A172 (cell line): ENCODE data around the gene PCYT1A. TPM values are rescaled to one million over a fixed set of nuclear protein-coding genes. Genes with fewer than 3 reads are reported as not detected.

Experiments used
- DNase-seq: peaks from one replicate; pipeline ENCODE4 v3.0.0-alpha.2; 2015; ENCODE audit warnings: low spot score
- total RNA-seq: library from RNA; depleted of rRNA; stranded (reverse); fragments of >200 nt; shearing (Covaris generic); gene quantifications from 2 replicates; pipeline ENCODE4 v1.2.3, GENCODE V29; 2014

PCYT1A gene
- total RNA-seq, 1 experiment from 2014 or later = 153 TPM

DNA sequence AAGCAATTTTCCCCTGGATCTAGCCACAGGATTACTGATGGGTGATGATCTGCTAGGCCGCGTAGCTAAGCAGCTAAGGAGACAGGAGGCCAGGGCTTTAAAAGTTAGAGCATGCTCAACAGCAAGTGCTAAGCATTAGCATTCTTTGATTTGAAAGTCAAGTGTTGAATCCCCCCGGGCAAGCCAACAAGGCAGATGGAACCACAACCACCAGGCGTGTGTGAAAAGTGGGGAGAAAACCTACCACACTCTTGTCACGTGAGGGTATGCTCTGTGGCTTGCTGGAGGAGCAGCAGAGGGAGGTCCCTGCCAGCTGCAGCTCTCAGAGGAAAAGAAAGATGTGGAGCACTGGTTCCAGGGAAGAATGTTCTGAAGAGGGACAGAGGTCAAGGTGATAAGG lies 50.3 kb downstream of the PCYT1A start:
- DNase-seq = no peak

DNA sequence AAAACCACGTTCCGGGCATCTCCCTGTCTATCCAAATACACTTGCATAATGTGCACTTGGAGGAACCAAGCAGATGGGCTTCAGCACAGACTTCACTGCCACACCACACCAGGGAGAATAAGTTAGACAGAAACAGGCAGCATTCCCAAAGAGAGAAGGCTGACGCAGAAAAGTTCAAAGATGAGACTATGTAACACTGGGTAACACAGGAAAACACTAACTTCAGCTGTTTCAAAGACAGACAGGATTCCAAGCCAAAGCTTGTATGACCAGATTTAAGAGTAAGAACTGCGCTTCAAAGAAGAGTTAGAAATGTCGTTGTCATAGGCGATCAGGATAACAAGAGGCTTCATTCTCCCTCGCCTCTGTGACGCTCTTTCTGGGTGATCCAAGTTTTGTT lies 51.3 kb downstream of the PCYT1A start:
- DNase-seq = no peak

DNA sequence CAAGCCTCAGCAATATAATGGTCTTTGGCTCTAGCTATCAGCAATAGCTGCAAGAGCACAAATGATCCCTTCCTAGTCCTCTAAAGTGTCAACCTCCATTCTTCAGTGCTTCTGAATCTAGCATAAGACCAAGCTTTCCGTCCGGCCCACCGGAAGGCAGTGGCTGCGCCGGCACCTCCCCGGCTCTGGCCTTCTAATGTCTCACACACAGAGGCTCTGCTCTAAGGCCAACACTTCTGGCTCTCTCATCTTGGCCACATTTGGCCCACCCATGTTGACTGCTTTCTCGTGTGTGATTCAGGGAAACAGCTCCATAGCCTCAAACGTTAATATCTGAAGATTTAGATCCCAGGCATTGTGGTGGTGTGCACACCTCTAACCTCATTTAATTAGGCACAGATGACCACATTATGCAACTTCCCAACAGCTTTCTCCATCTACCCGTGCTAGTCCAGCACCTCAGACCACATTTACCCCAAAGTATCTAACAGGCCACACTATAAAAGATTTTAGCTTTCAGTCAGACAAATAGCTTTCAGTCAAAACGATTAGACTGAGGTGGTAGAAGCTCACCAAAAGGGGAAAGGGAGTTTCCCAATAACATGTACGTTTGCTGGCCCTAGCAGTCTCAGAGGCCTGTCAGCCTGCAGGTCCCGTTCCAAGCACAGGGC lies 51.9 kb downstream of the PCYT1A start:
- no peak for DNase-seq

DNA sequence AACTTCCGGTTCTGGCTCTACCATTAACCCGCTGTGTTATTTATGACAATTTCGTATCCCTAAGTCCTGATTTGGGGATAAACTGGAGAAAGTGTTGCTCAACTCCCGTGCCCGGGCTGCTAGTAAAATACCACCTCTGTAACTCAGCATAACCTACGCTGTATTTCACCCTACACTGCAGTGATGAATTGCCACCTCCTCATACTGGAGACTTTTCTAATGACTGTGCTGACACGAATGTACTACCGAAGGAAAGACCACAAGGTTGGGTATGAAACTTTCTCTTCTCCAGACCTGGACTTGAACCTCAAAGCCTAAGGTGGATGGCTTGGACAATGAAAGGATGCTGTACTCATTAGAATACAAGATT lies 54.7 kb downstream of the PCYT1A start:
- no peak for DNase-seq

DNA sequence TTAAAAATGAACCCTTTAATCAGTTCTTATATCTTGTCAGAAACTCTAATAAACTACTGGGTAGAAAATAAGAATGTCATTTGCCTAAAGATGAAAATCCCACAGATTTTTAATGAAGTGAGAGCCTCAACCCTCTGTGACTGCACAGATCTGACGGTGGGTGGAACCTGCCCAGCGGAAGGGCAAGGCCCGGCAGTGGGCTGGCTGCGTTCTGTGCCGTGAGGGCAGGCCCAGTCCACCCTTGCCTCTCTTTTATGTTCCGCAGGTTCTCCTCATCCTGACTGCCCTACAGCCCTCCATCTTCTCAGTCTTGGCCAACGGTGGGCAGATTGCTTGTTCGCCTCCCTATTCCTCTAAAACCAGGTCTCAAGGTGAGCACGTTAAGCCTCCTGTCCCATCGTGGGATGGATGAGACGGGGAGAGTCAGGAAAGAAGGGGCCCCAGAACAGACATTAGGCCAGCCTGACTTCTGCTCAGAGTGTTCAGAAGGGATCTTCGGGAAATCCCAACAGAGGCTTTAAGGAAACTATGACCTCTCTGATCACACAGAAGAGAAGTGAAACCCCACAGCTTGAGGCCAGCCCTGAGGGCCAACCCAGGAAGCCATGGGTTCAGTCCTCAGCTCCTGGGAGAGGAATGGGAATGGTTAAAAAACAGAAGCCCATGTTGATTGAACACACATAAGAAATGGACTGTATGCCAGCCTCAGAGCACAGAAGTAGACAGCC lies 55.2 kb downstream of the PCYT1A start:
- DNase-seq = no peak

DNA sequence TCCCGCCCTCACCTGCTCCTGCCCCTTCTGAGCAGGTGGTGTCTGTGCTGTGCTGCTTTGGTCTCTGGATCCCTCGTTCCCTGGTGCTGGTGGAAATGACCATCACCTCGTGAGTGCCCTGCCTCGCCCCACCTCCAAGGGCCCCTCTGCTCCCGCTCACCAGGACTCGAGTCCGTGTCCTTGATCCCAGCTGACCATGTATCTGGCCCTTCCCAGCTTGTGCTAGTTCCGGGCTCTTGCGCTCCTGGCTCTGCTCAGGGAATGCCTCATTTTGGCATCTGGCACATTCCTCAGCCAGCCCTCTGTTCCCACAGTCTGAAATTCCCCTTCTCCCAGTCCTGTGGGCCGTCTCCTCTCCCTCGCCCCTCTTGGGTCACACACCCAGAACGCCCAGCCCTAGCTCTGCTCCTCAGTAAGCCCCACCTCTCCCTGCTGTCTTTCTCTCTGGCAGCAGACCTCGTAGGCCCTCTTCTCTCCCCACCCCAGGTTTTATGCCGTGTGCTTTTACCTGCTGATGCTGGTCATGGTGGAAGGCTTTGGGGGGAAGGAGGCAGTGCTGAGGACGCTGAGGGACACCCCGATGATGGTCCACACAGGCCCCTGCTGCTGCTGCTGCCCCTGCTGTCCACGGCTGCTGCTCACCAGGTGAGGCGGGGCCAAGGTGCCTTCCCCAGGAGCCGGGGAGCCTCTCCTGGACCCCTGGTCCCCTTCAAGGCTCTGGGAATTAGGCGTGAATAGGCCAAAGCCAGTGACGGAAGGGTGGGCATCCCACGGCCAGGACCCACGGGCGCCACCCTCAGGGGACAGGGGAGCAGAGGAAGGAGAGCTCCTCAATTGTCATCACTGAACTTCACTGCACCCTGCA lies 59.7 kb downstream of the PCYT1A start:
- no peak for DNase-seq

DNA sequence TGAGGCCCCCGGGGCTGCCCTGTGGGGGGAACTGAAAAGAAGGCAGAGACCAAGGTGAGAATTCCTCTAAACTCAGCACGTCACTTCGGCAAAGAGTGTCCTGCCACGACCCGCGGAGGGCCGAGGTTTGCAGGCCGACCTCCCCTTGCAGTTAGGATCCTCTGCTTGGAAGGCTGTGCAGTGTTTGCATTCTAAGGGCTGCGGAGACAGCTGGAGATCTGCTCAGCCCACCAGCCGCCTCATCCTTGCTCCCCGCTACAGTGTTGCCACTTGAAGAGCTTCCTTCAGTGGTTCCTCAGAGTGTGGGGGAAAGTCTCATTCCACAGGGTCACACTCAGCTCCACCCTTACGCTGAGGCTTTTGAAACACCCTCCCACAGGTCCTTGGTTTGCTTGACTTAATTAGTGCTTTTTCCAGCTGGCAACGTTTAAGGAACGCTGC lies 60.4 kb downstream of the PCYT1A start:
- DNase-seq = no peak

DNA sequence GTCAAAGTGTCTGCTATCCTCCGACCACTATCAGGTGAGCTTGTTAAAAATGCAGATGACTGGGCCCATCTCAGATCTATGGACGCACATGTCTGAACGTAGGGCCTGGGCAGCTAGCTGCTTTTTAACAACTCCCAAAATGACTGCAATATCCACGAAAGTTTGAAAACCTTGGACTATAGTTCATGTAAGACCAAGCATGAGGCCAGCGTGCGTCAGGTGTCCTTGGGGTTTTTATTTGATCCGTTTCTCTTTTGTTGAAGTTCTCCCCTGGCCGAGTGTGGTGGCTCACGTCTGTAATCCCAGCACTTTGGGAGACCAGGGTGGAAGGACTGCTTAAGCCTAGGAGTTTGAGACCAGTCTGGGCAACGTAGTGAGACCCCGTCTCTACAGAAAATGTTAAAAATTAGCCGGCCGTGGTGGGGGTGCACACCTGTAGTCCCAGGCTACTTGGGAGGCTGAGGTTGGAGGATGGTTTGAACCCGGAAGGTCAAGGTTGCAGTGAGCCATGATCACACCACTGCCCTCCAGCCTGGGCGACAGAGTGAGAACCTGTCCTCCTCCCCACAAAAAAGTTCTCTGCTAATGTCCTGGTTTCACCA lies 61.7 kb downstream of the PCYT1A start:
- DNase-seq = no peak

DNA sequence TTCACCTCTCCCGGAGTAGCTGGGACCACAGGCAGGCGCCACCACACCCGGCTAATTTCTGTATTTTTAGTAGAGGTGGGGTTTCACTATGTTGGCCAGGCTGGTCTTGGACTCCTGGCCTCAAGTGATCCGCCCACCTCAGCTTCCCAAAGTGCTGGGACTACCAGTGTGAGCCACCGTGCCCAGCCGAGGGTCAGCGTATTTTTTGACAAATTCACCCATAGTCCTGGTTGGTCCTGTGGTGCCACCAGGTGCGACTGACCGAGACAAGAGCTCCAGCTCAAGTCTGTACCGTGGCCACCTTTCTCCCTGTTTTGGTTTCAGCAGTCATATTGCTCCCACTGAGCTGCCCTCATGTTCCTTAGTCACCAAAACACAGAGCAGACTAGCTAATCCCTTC lies 62.4 kb downstream of the PCYT1A start:
- no peak for DNase-seq

DNA sequence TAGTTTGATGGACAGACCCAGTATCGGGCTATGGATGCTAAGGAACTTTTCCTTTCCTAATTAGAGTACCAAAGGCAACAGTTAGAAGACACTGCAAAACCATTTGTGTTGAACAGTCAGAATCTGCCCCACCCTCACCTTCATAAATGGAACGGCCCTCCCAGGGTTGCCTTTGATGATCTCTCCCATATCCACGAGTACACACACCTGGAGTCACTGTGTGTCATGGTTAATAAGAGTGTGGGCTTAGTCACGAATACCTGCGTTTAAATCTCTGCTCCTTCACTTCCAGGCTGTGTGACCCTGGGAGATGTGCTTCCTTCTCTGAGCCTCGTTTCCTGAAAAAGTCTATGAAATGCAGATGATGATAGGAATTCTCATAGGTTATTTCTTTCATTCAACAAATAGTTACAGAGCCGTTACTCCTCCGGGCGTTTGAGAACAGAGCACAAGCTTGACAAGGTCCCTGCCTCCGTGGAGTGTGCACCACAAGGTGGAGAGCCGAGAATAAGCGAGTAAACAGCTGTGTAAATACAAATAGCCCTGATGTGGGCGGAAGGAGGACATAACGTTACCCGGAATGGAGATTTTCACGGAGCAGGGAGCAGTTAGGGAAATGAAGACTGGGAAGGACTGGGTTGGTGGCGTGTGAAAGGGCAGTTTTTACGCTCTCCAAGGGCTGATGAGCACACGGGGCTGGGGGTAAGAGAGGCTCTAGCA lies 64.5 kb downstream of the PCYT1A start:
- no peak for DNase-seq

DNA sequence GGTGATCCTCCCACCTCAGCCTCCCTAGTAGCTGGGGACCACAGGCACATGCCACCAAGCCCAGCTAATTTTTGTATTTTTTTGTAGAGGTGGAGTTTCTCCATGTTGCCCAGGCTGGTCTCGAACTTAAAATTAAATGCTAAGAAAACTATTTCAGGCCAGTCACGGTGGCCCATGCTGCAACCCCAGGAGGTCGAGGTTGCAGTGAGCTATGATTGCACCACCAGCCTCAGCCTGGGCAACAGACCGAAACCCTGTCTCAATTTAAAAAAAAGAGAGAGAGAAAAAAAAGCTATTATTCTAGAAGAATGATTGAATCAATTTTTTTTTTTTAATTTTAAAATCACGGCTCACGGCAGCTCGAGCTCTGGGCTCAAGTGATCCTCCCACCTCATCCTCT lies 66.5 kb downstream of the PCYT1A start:
- DNase-seq = no peak

DNA sequence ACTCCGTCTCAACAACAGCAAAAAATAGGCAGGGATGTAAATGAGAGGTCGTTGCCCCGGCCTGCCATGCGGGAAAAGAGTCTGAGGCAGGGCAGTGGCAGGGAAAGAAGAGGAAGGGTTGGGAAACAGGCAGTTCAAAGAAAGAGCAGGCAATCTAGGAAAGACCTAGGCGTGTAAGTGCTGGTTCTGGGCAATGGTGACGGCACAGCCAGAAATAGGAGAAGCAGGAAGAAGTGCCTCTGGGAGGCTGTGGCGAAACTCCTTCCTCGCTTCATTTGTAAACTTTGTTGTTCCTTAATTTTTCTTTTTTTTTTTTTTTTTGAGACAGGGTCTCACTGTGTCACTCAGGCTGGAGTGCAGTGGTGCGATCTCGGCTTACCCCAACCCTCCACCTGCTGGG lies 66.9 kb downstream of the PCYT1A start:
- DNase-seq = no peak

DNA sequence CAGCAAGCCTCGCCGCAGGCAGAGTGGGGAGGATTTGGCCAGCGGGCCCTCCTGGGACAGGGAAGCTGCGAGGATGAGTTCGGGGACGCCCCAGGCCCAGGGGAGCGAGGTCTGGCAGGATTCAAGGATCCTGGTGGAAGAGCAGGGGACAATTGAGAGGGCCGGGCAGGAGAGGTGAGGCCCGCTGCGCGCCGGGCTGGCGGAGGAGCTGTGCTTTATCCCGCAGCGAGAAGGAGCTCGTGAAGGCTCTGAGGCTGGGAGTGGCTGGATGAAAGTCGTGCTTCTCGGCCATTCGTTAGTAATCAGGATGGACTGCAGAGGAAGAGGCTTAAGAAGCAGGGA lies 67.6 kb downstream of the PCYT1A start:
- DNase-seq = no peak

DNA sequence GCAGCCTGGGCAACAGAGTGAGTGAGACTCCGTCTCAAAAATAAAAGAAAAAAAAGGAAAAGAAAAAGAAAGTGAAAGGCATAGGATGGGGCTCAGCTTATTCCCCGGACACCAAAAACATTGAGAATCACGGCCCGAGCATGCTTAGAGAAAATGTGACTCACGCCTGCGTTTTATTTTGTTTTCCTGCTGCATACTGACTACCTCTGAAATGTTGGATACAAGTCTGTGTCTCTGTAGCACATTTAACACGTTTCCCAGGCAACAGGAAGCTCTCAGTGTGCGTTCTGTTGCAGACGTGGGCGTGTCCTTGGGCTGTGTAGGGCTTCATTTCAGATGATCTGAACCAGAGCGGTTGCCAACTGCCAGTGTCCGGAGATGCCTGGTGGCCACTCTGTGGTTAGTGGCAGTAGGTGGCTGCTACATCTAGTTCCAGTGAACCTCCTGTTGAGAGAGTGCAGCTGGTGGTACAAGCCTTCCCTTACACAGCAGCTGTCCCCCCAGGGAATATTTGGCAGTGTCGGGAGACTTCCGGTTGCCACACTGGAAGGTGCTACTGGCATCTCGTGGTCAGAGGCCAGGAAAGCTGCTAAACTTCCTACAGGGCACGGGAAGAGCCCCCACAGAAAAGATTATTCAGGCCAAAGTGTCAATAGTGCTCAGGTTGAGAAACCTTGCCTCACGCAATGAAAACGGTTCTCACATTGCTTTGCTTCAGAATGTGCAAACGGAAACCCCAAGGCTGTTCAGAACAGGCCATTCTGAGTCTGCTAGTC lies 68.1 kb downstream of the PCYT1A start:
- peak; percentile 86 for DNase-seq

DNA sequence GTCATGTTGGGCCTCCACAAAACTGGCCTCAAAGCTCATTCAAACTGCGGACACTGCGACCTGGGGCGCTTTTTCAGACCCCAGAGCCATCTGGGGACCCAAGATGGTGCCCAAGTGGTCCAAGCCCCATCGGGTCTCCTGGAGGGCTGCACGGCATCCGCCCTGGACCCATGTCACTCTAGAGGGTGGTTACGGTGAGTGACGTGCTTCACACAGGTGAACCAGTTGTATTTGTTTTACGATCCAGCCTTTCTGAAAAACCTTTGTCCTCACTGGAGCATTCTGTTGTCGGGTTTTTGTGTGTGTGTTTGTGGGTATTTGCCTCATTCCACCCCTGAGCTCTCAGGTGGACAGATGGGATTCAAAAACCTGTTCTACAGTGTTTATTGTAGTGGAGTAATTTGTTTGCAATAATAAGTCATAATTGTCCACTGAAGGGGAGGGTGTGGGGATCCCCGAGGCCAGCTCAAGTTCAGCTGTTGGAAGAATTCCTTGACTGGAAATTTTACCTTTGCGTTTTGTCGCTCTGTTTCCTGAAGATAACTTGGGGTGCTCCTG lies 69.3 kb downstream of the PCYT1A start:
- no peak for DNase-seq

DNA sequence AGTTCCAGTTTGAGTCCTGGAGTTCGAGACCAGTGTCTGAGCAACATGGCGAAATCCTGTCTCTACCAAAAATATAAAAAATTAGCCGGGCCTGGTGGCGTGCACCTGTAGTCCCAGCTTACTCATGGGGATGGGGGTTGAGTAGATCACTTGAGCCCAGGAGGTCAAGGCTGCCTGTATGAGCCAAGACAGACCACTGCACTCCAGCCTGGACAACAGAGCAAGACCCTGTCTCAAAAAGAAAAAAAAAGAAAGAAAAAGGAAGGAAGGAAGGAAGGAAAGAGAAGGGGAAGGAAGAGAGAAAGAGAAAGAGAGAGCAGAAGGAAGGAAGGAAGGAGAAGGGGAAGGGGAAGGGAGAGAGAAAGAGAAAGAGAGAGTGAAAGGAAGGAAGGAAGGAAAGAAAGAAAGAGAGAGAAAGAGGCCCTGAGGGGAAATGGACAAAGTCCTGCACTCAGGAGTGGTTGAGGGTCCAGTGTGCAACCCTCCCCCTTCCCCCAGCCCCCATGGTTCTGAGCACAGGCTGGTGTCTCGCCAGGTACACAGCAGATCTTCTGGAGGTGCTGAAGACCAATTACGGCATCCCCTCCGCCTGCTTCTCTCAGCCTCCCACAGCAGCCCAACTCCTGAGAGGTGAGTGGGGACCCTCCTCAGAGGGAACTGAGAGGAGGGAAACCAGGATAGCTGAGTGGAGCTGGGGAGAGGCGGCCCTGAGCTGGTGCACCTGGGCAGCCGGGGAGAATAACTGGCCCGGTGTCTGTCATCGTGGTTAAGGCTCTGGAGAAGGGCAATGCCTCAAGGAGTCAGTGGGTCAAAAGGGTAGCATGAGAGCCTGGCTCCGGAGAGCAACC lies 70.0 kb downstream of the PCYT1A start:
- no peak for DNase-seq

DNA sequence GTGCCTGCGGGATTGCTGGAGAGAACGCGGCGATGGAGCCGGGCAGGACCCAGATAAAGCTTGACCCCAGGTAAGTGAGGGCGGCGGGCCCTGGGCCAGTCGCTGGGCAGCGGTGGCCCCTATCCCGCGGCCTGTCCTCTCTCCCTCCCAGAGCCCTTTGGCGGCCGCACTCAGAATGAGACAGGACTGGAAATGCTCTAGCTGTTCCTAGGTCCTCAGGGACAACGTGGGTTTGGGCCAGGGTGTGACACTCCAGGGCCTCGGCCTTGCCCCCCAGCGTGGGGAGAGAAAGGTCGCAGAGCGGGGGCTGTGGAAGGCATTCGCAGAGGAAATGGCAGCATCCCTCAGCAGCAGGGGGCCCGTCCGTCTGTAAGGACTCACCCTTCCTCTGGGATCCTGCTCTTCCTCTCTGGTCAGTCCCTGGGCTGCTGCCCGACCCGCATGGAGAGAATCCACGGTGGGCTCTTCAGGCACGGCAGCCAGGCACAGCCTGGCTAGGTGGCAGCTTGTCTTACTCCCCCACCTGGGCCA lies 70.8 kb downstream of the PCYT1A start:
- DNase-seq = no peak

DNA sequence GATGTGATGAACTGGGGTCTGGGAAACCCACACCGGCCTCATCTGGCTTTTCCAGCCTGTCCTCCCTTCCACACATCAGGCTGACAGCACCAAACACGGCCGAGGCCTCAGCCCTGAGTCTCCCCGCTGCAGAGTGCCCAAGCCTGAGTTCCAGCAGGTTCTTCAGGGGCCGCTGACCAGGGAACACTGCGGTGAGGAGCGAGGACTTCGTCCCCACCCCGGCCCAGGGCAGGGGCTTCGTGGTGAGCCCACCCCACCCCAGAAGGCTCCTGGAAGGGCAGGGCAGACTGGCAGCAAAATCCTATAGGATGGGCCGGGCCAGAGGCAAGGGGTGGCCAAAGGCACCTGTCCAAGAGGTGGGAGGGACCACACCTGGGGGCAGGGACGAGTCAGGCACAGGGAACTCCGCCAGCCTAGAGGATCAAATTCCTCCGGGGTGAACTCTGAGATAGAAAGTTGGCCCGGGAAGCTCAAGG lies 71.4 kb downstream of the PCYT1A start, which contains the start of gene SLC51A:
SLC51A (plus strand) TSS at position 446 of the 476 bp plus-strand sequence. CDS start 179 bp downstream, outside the sequence.
- no peak for DNase-seq

DNA sequence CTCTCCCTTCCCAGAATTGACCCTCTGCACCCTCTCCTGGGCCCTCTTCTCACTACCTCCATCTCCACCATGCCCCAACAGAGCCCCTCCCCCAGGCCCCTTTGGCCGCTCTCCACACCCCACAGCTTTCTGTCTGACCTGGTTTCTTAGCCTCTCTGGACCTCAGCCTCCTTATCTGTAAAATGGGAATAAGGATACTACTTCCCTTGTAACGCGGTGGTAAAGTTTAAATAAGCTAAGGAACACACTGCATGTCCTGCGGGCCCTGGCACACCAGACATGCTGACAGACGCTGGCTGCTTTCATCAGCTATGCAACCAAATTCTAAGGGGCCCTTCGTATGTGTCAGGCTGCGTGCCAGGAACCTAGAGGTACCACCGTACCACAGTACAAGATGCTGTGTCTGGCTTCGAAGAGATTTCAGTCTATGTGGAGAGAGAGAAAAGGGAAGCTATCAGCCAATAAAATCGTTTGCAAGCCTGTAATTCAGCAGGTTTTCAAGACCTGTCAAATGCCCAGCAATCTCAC lies 72.0 kb downstream of the PCYT1A start:
- no peak for DNase-seq
